Ovary (tissue), 9 donors: Measurements from ENCODE around the gene LTN1. TPM values are rescaled to one million over a fixed set of nuclear protein-coding genes. Genes with fewer than 3 reads are reported as not detected.

Experiments
- DNase-seq, 5 donors: peaks; one replicate each; pipeline ENCODE4 v3.0.0-alpha.2; 2019 to 2020
- H3K27ac ChIP-seq, 2 donors: fragments of 200-600 bp; one replicate each; pipeline versions ENCODE4 v1.5.1 to v1.8.0; 2019 to 2022
- H3K27me3 ChIP-seq: fragments of 200-600 bp; one replicate; pipeline ENCODE4 v1.8.0; 2022
- H3K36me3 ChIP-seq: fragments of 200-600 bp; sonication (generic); one replicate; pipeline ENCODE4 v1.5.1; 2019
- H3K4me1 ChIP-seq: one replicate; pipeline ENCODE4 v1.8.1; 2013; ENCODE audit warnings: mild to moderate bottlenecking, moderate library complexity; ENCODE audit not compliant: insufficient read depth
- H3K4me3 ChIP-seq: fragments of 200-600 bp; sonication (generic); one replicate; pipeline ENCODE4 v1.5.1; 2017
- H3K9me3 ChIP-seq, 2 donors: fragments of 200-600 bp in 1 of 2; sonication (generic) in 1 of 2; one replicate each; pipeline versions ENCODE4 v1.5.1 to v1.8.1; 2013 to 2019; ENCODE audit warnings: mild to moderate bottlenecking in 1 of 2, moderate library complexity in 1 of 2
- EP300 ChIP-seq: sonication (generic); formaldehyde crosslinking; IDR thresholded peaks from one replicate; pipeline ENCODE4 v1.6.1; 2017; ENCODE audit warnings: antibody characterized with exemption
- POLR2A ChIP-seq: fragments of 450-650 bp; IDR thresholded peaks from one replicate; pipeline ENCODE4 v1.6.1; 2017; ENCODE audit warnings: antibody characterized with exemption, mild to moderate bottlenecking, moderate library complexity
- WGBS, 3 donors: extraction: QIAGEN DNeasy Blood & Tissue Kit in 1 of 3; methylation state at CpG; one replicate each; pipeline versions ENCODE4 v1.1.5 to v1.1.7; 2013 to 2017; 5-methylcytosine and 5-hydroxymethylcytosine counted together
- intact Hi-C, 4 donors: fragments of 100-400 bp; cut with DNase I; formaldehyde crosslinking; loops; one replicate each; pipeline versions ENCODE4 v1.11.0 to v1.15.1; 2022 to 2023
- polyA plus RNA-seq, 2 donors: library from polyadenylated mRNA; stranded (reverse); fragments of 200-250 nt in 1 of 2; fragments of 350-450 nt in 1 of 2; fragmentation: Illumina TruSeq in 1 of 2; extraction: RNeasy Lipid Tissue Mini Kit (QIAGEN cat#74804) in 1 of 2; gene quantifications; one replicate each; pipeline ENCODE4 v1.2.3, GENCODE V29; 2013 to 2014
- total RNA-seq, 7 donors: library from RNA; depleted of rRNA in 2 of 7; stranded (reverse); fragments of >200 nt in 2 of 7; fragmentation: NEBNext Ultra II Directional in 3 of 7; extraction: Animal tissue kit (Norgen Biotek cat#: 25700) in 3 of 7; gene quantifications; one replicate each; pipeline versions ENCODE4 v1.1.0 to v1.2.4, GENCODE V29; 2016 to 2023
- TF ChIP-seq, protein P1 (sequence below), 3 donors: fragments of 450-650 bp in 2 of 3; fragments of 200-600 bp in 1 of 3; IDR thresholded peaks; one replicate each; pipeline versions ENCODE4 v1.5.1 to v1.8.0; 2016 to 2022; ENCODE audit warnings: antibody characterized with exemption in 3 of 3, mild to moderate bottlenecking in 1 of 3
- donor health status: DM: no; HTN: no; CAD: no; lungs with moderate emphysema.
- donor health status: DM: no; HTN: no; CAD: no.
- donor health status: Bipolar disorder and iron deficiency.
- donor health status: DM: yes; HTN: yes; CAD: no.
- donor health status: DM: no; HTN: no; CAD: no.
- donor health status: DM: yes; HTN: yes; CAD: no.

The LTN1 gene
- total and polyA plus RNA-seq, 9 donors, result 6.3 to 24.5 (median 18.2) TPM

GRCh38 chr21:28882345-28882744 is 110.3 kb downstream of the LTN1 start:
- TF ChIP-seq, protein P1, sequence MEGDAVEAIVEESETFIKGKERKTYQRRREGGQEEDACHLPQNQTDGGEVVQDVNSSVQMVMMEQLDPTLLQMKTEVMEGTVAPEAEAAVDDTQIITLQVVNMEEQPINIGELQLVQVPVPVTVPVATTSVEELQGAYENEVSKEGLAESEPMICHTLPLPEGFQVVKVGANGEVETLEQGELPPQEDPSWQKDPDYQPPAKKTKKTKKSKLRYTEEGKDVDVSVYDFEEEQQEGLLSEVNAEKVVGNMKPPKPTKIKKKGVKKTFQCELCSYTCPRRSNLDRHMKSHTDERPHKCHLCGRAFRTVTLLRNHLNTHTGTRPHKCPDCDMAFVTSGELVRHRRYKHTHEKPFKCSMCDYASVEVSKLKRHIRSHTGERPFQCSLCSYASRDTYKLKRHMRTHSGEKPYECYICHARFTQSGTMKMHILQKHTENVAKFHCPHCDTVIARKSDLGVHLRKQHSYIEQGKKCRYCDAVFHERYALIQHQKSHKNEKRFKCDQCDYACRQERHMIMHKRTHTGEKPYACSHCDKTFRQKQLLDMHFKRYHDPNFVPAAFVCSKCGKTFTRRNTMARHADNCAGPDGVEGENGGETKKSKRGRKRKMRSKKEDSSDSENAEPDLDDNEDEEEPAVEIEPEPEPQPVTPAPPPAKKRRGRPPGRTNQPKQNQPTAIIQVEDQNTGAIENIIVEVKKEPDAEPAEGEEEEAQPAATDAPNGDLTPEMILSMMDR (IDR thresholded peaks at IDR 0.05), result no peak
- TF ChIP-seq EP300, result no peak
- TF ChIP-seq POLR2A, result no peak
- H3K36me3 ChIP-seq, result no peaks in the 10 kb centered on the region
- no peak overlapping the region for H3K4me3 ChIP-seq
- H3K4me1 ChIP-seq, result peaks cover 2% of the 10 kb centered on the region
- no peak overlapping the region for H3K27ac ChIP-seq
- H3K9me3 ChIP-seq, result no peaks in the 10 kb centered on the region
- no peak for DNase-seq
- no peaks in the 10 kb centered on the region for H3K27me3 ChIP-seq
- WGBS, 3 donors, result 46 to 75% (median 49%) methylated on average over 2 of the region's 2 CpGs
- intact Hi-C loops, result no loop called here

Other genes starting within 250 kb of the LTN1 start
- 10 to 100 TPM in 2 of 7 donors, 1 to 10 TPM in 5; 3.3 to 15.8 (median 8.7) TPM for gene RWDD2B, start 26.5 kb upstream of the LTN1 start, total RNA-seq
- gene RWDD2B, start 26.5 kb upstream of the LTN1 start, polyA plus RNA-seq, result 10 to 100 TPM; 10.1 to 30.6 TPM
- gene USP16, start 31.8 kb upstream of the LTN1 start, total RNA-seq, result 10 to 100 TPM; 25.9 to 46.6 (median 31.9) TPM
- gene USP16, start 31.8 kb upstream of the LTN1 start, polyA plus RNA-seq, result 10 to 100 TPM; 25.5 to 27.8 TPM
- 100 to 1,000 TPM in 5 of 7 donors, 10 to 100 TPM in 2; 96.9 to 116 (median 105) TPM for gene CCT8, start 80.8 kb upstream of the LTN1 start, total RNA-seq
- gene CCT8, start 80.8 kb upstream of the LTN1 start, polyA plus RNA-seq, result 100 to 1,000 TPM in 1 of 2 donors, 10 to 100 TPM in 1; 89.1 to 175 TPM
- gene MAP3K7CL, start 137.8 kb upstream of the LTN1 start, total RNA-seq, result 1 to 10 TPM; 3.0 to 8.6 (median 4.4) TPM
- gene MAP3K7CL, start 137.8 kb upstream of the LTN1 start, polyA plus RNA-seq, result 10 to 100 TPM in 1 of 2 donors, 1 to 10 TPM in 1; 7.9 to 18.6 TPM